Measurements from ENCODE around the gene TAS2R31.
"Not testable (repeated sequence)": the region's sequence is repeated elsewhere in the genome, so short reads cannot be mapped to it uniquely, and the experiment has no call there.

TAS2R31 gene

GRCh38 chr12:11040162-11040561 lies 9.0 kb upstream of the TAS2R31 start:
- Mint-ChIP-seq H3K4me3 (no peak overlapping the region), H3K4me1 (peaks cover 17% of the 10 kb centered on the region), H3K36me3 (ENCODE audit: insufficient read depth) (peaks cover 9% of the 10 kb centered on the region), H3K9me3 (no peaks in the 10 kb centered on the region), H3K27me3 (no peaks in the 10 kb centered on the region), H3K27ac (ENCODE audit: low read depth) (no peak overlapping the region)
- no peak for DNase-seq (ENCODE audit: low spot score in 2 of 2)
- ATAC-seq (replicated peaks; ENCODE audit: extremely low read depth, poor library complexity, severe bottlenecking): no peak

- Mint-ChIP-seq H3K36me3 (ENCODE audit: insufficient read depth) (peaks cover 7% of the 10 kb centered on the region), H3K27me3 (no peaks in the 10 kb centered on the region), H3K4me3 (no peak overlapping the region), H3K9me3 (no peaks in the 10 kb centered on the region), H3K27ac (ENCODE audit: low read depth) (no peak overlapping the region), H3K4me1 (peaks cover 14% of the 10 kb centered on the region)
- DNase-seq (ENCODE audit: low spot score in 2 of 2) (no peak), ATAC-seq (replicated peaks; ENCODE audit: extremely low read depth, poor library complexity, severe bottlenecking) (no peak)
These were observed 8.0 kb upstream of the TAS2R31 start for GRCh38 chr12:11039171-11039570.

- H3K27me3 Mint-ChIP-seq; H3K9me3 Mint-ChIP-seq; DNase-seq (ENCODE audit: low spot score in 2 of 2); H3K27ac Mint-ChIP-seq (ENCODE audit: low read depth); H3K36me3 Mint-ChIP-seq (ENCODE audit: insufficient read depth); H3K4me1 Mint-ChIP-seq; ATAC-seq (replicated peaks; ENCODE audit: extremely low read depth, poor library complexity, severe bottlenecking); H3K4me3 Mint-ChIP-seq: not testable (repeated sequence)
These were observed 2.8 kb upstream of the TAS2R31 start for GRCh38 chr12:11033959-11034358.

- Mint-ChIP-seq H3K9me3 (peaks cover 6% of the 10 kb centered on the region), H3K27ac (ENCODE audit: low read depth) (no peak overlapping the region), H3K4me1 (no peaks in the 10 kb centered on the region), H3K4me3 (no peak overlapping the region), H3K36me3 (ENCODE audit: insufficient read depth) (peaks cover 5% of the 10 kb centered on the region), H3K27me3 (no peaks in the 10 kb centered on the region)
- no peak for DNase-seq (ENCODE audit: low spot score in 2 of 2)
- no peak for ATAC-seq (replicated peaks; ENCODE audit: extremely low read depth, poor library complexity, severe bottlenecking)
These were observed 5.1 kb downstream of the TAS2R31 start for GRCh38 chr12:11026118-11026517.

GRCh38 chr12:11023387-11023786 lies 7.8 kb downstream of the TAS2R31 start:
- H3K27ac Mint-ChIP-seq (ENCODE audit: low read depth): no peak overlapping the region
- DNase-seq (ENCODE audit: low spot score in 2 of 2): no peak
- peaks cover 6% of the 10 kb centered on the region for H3K9me3 Mint-ChIP-seq
- no peak overlapping the region for H3K4me3 Mint-ChIP-seq
- peaks cover 5% of the 10 kb centered on the region for H3K36me3 Mint-ChIP-seq (ENCODE audit: insufficient read depth)
- H3K27me3 Mint-ChIP-seq: no peaks in the 10 kb centered on the region
- no peaks in the 10 kb centered on the region for H3K4me1 Mint-ChIP-seq
- no peak for ATAC-seq (replicated peaks; ENCODE audit: extremely low read depth, poor library complexity, severe bottlenecking)

- H3K27ac Mint-ChIP-seq (ENCODE audit: low read depth): no peak within 1 kb of the TSS
These were observed 8.7 kb downstream of the TAS2R31 start, which contains the start of gene TAS2R19 for GRCh38 chr12:11022520-11022919. TAS2R19 (minus strand) TSS chr12:11022620; CDS start chr12:11022571, 49 bp downstream.

GRCh38 chr12:11016937-11017336 lies 14.3 kb downstream of the TAS2R31 start:
- no peak for ATAC-seq (replicated peaks; ENCODE audit: extremely low read depth, poor library complexity, severe bottlenecking)
- H3K4me3 Mint-ChIP-seq: no peak overlapping the region
- H3K27me3 Mint-ChIP-seq: no peaks in the 10 kb centered on the region
- no peaks in the 10 kb centered on the region for H3K9me3 Mint-ChIP-seq
- H3K4me1 Mint-ChIP-seq: no peaks in the 10 kb centered on the region
- no peak for DNase-seq (ENCODE audit: low spot score in 2 of 2)
- H3K27ac Mint-ChIP-seq (ENCODE audit: low read depth): no peak overlapping the region
- H3K36me3 Mint-ChIP-seq (ENCODE audit: insufficient read depth): no peaks in the 10 kb centered on the region

More at GRCh38 chr12:11022520-11022919, 8.7 kb downstream of the TAS2R31 start, which contains the start of gene TAS2R19:
- H3K4me1 Mint-ChIP-seq: no peaks in the 10 kb centered on the region
- DNase-seq (ENCODE audit: low spot score in 2 of 2) (no peak), ATAC-seq (replicated peaks; ENCODE audit: extremely low read depth, poor library complexity, severe bottlenecking) (no peak)
- H3K27me3 Mint-ChIP-seq: no peaks in the 10 kb centered on the region
- H3K9me3 Mint-ChIP-seq: peaks cover 6% of the 10 kb centered on the region
- H3K36me3 Mint-ChIP-seq (ENCODE audit: insufficient read depth): peaks cover 5% of the 10 kb centered on the region
- no peak within 1 kb of the TSS for H3K4me3 Mint-ChIP-seq

GRCh38 chr12:11015775-11016430 lies 15.3 kb downstream of the TAS2R31 start:
- Mint-ChIP-seq H3K36me3 (ENCODE audit: insufficient read depth) (no peaks in the 10 kb centered on the region), H3K9me3 (no peaks in the 10 kb centered on the region), H3K27me3 (no peaks in the 10 kb centered on the region), H3K27ac (ENCODE audit: low read depth) (no peak overlapping the region), H3K4me1 (no peaks in the 10 kb centered on the region), H3K4me3 (no peak overlapping the region)
- ATAC-seq (replicated peaks; ENCODE audit: extremely low read depth, poor library complexity, severe bottlenecking) (no peak), DNase-seq (ENCODE audit: low spot score in 2 of 2) (no peak)

GRCh38 chr12:11014234-11014633 lies 17.0 kb downstream of the TAS2R31 start:
- H3K27me3 Mint-ChIP-seq: no peaks in the 10 kb centered on the region
- H3K27ac Mint-ChIP-seq (ENCODE audit: low read depth): no peak overlapping the region
- no peaks in the 10 kb centered on the region for H3K9me3 Mint-ChIP-seq
- no peaks in the 10 kb centered on the region for H3K36me3 Mint-ChIP-seq (ENCODE audit: insufficient read depth)
- no peak overlapping the region for H3K4me3 Mint-ChIP-seq
- ATAC-seq (replicated peaks; ENCODE audit: extremely low read depth, poor library complexity, severe bottlenecking): no peak
- H3K4me1 Mint-ChIP-seq: no peaks in the 10 kb centered on the region
- DNase-seq (ENCODE audit: low spot score in 2 of 2): no peak

- Mint-ChIP-seq H3K4me1 (no peaks in the 10 kb centered on the region), H3K9me3 (no peaks in the 10 kb centered on the region), H3K27ac (ENCODE audit: low read depth) (no peak overlapping the region), H3K4me3 (no peak overlapping the region), H3K36me3 (ENCODE audit: insufficient read depth) (peaks cover 2% of the 10 kb centered on the region), H3K27me3 (no peaks in the 10 kb centered on the region)
- no peak for ATAC-seq (replicated peaks; ENCODE audit: extremely low read depth, poor library complexity, severe bottlenecking)
- DNase-seq (ENCODE audit: low spot score in 2 of 2): no peak
These were observed 23.6 kb downstream of the TAS2R31 start for GRCh38 chr12:11007608-11008007.

GRCh38 chr12:10998204-10998603 lies 33.0 kb downstream of the TAS2R31 start, which contains the start of gene TAS2R20:
TAS2R20 (minus strand) TSS chr12:10998304; CDS start chr12:10997875, 429 bp downstream.
- no peak for ATAC-seq (replicated peaks; ENCODE audit: extremely low read depth, poor library complexity, severe bottlenecking)
- Mint-ChIP-seq H3K4me1 (no peaks in the 10 kb centered on the region), H3K4me3 (no peak within 1 kb of the TSS), H3K9me3 (no peaks in the 10 kb centered on the region), H3K27ac (ENCODE audit: low read depth) (no peak within 1 kb of the TSS), H3K36me3 (ENCODE audit: insufficient read depth) (no peaks in the 10 kb centered on the region), H3K27me3 (no peaks in the 10 kb centered on the region)
- DNase-seq (ENCODE audit: low spot score in 2 of 2): no peak

GRCh38 chr12:10994307-10994706 lies 36.9 kb downstream of the TAS2R31 start:
- no peak overlapping the region for H3K4me3 Mint-ChIP-seq
- DNase-seq (ENCODE audit: low spot score in 2 of 2) (no peak), ATAC-seq (replicated peaks; ENCODE audit: extremely low read depth, poor library complexity, severe bottlenecking) (no peak)
- H3K27ac Mint-ChIP-seq (ENCODE audit: low read depth): no peak overlapping the region
- peaks cover 12% of the 10 kb centered on the region for H3K27me3 Mint-ChIP-seq
- H3K9me3 Mint-ChIP-seq: peaks cover 4% of the 10 kb centered on the region
- H3K4me1 Mint-ChIP-seq: no peaks in the 10 kb centered on the region
- no peaks in the 10 kb centered on the region for H3K36me3 Mint-ChIP-seq (ENCODE audit: insufficient read depth)

- H3K27ac Mint-ChIP-seq (ENCODE audit: low read depth): no peak overlapping the region
- no peaks in the 10 kb centered on the region for H3K36me3 Mint-ChIP-seq (ENCODE audit: insufficient read depth)
- H3K9me3 Mint-ChIP-seq: peaks cover 4% of the 10 kb centered on the region
- no peak for ATAC-seq (replicated peaks; ENCODE audit: extremely low read depth, poor library complexity, severe bottlenecking)
- no peaks in the 10 kb centered on the region for H3K4me1 Mint-ChIP-seq
- H3K4me3 Mint-ChIP-seq: no peak overlapping the region
- DNase-seq (ENCODE audit: low spot score in 2 of 2): no peak
- peaks cover 12% of the 10 kb centered on the region for H3K27me3 Mint-ChIP-seq
These were observed 42.1 kb downstream of the TAS2R31 start for GRCh38 chr12:10989107-10989506.
